Ovary (tissue), 9 donors: ENCODE data around the gene TAF11L2. TPM values are rescaled to one million over a fixed set of nuclear protein-coding genes. Genes with fewer than 3 reads are reported as not detected.
"Not testable (repeated sequence)": the region's sequence is repeated elsewhere in the genome, so short reads cannot be mapped to it uniquely, and the experiment has no call there.

Source experiments
- DNase-seq, 5 donors: peaks; one replicate each; pipeline ENCODE4 v3.0.0-alpha.2; 2019 to 2020
- H3K27ac ChIP-seq, 2 donors: fragments of 200-600 bp; one replicate each; pipeline versions ENCODE4 v1.5.1 to v1.8.0; 2019 to 2022
- H3K27me3 ChIP-seq: fragments of 200-600 bp; one replicate; pipeline ENCODE4 v1.8.0; 2022
- H3K36me3 ChIP-seq: fragments of 200-600 bp; sonication (generic); one replicate; pipeline ENCODE4 v1.5.1; 2019
- H3K4me1 ChIP-seq: one replicate; pipeline ENCODE4 v1.8.1; 2013; ENCODE audit warnings: mild to moderate bottlenecking, moderate library complexity; ENCODE audit not compliant: insufficient read depth
- H3K4me3 ChIP-seq: fragments of 200-600 bp; sonication (generic); one replicate; pipeline ENCODE4 v1.5.1; 2017
- H3K9me3 ChIP-seq, 2 donors: fragments of 200-600 bp in 1 of 2; sonication (generic) in 1 of 2; one replicate each; pipeline versions ENCODE4 v1.5.1 to v1.8.1; 2013 to 2019; ENCODE audit warnings: mild to moderate bottlenecking in 1 of 2, moderate library complexity in 1 of 2
- WGBS, 3 donors: extraction: QIAGEN DNeasy Blood & Tissue Kit in 1 of 3; methylation state at CpG; one replicate each; pipeline versions ENCODE4 v1.1.5 to v1.1.7; 2013 to 2017; 5-methylcytosine and 5-hydroxymethylcytosine counted together
- intact Hi-C, 4 donors: fragments of 100-400 bp; cut with DNase I; formaldehyde crosslinking; loops; one replicate each; pipeline versions ENCODE4 v1.11.0 to v1.15.1; 2022 to 2023
- polyA plus RNA-seq, 2 donors: library from polyadenylated mRNA; stranded (reverse); fragments of 200-250 nt in 1 of 2; fragments of 350-450 nt in 1 of 2; fragmentation: Illumina TruSeq in 1 of 2; extraction: RNeasy Lipid Tissue Mini Kit (QIAGEN cat#74804) in 1 of 2; gene quantifications; one replicate each; pipeline ENCODE4 v1.2.3, GENCODE V29; 2013 to 2014
- small RNA-seq: library from RNA; depleted of rRNA; stranded (forward); fragments of <200 nt; gene quantifications from one replicate; pipeline ENCODE3, GENCODE V24; 2016
- total RNA-seq, 7 donors: library from RNA; depleted of rRNA in 2 of 7; stranded (reverse); fragments of >200 nt in 2 of 7; fragmentation: NEBNext Ultra II Directional in 3 of 7; extraction: Animal tissue kit (Norgen Biotek cat#: 25700) in 3 of 7; gene quantifications; one replicate each; pipeline versions ENCODE4 v1.1.0 to v1.2.4, GENCODE V29; 2016 to 2023
- donor health status: DM: no; HTN: no; CAD: no; lungs with moderate emphysema.
- donor health status: DM: no; HTN: no; CAD: no.
- donor health status: Bipolar disorder and iron deficiency.
- donor health status: DM: yes; HTN: yes; CAD: no.
- donor health status: DM: no; HTN: no; CAD: no.
- donor health status: DM: yes; HTN: yes; CAD: no.

TAF11L2 gene
- total and polyA plus RNA-seq, 9 donors = not detected

GRCh38 chr5:17528369-17528768 is 30.3 kb downstream of the TAF11L2 start, which contains the start of gene TAF11L6:
TAF11L6 (plus strand) TSS chr5:17528669.
- intact Hi-C loops, H3K4me1 ChIP-seq, H3K4me3 ChIP-seq, H3K9me3 ChIP-seq, H3K27me3 ChIP-seq, DNase-seq, H3K27ac ChIP-seq, H3K36me3 ChIP-seq: not testable (repeated sequence)
- WGBS, 3 donors = no CpG with 5 or more reads among the region's 15 CpGs

Small RNAs within 50 kb of the gene (small RNA-seq; reads per million reads assigned to genes)
- not detected for gene AC106774.3

Other genes with a start within 250 kb of the TAF11L2 start
- gene TAF11L3, start 20.1 kb downstream of the TAF11L2 start, total RNA-seq = not detected
- not detected for gene TAF11L3, start 20.1 kb downstream of the TAF11L2 start, polyA plus RNA-seq
- not detected for gene TAF11L4, start 23.6 kb downstream of the TAF11L2 start, total RNA-seq
- not detected for gene TAF11L4, start 23.6 kb downstream of the TAF11L2 start, polyA plus RNA-seq
- gene TAF11L5, start 27.0 kb downstream of the TAF11L2 start, total RNA-seq = not detected
- gene TAF11L5, start 27.0 kb downstream of the TAF11L2 start, polyA plus RNA-seq = not detected
- gene TAF11L6, start 30.4 kb downstream of the TAF11L2 start, total RNA-seq = not detected
- not detected for gene TAF11L6, start 30.4 kb downstream of the TAF11L2 start, polyA plus RNA-seq
- not detected for gene TAF11L7, start 87.5 kb downstream of the TAF11L2 start, total RNA-seq
- not detected for gene TAF11L7, start 87.5 kb downstream of the TAF11L2 start, polyA plus RNA-seq
- gene TAF11L8, start 92.7 kb downstream of the TAF11L2 start, total RNA-seq = not detected
- not detected for gene TAF11L8, start 92.7 kb downstream of the TAF11L2 start, polyA plus RNA-seq
- not detected for gene TAF11L9, start 96.2 kb downstream of the TAF11L2 start, total RNA-seq
- gene TAF11L9, start 96.2 kb downstream of the TAF11L2 start, polyA plus RNA-seq = not detected
- not detected for gene TAF11L10, start 99.6 kb downstream of the TAF11L2 start, total RNA-seq
- not detected for gene TAF11L10, start 99.6 kb downstream of the TAF11L2 start, polyA plus RNA-seq
- gene TAF11L11, start 106.0 kb downstream of the TAF11L2 start, total RNA-seq = not detected
- gene TAF11L11, start 106.0 kb downstream of the TAF11L2 start, polyA plus RNA-seq = not detected
- not detected for gene TAF11L12, start 112.2 kb downstream of the TAF11L2 start, total RNA-seq
- not detected for gene TAF11L12, start 112.2 kb downstream of the TAF11L2 start, polyA plus RNA-seq
- not detected for gene TAF11L13, start 133.9 kb downstream of the TAF11L2 start, total RNA-seq
- gene TAF11L13, start 133.9 kb downstream of the TAF11L2 start, polyA plus RNA-seq = not detected
- gene TAF11L14, start 136.2 kb downstream of the TAF11L2 start, total RNA-seq = not detected
- not detected for gene TAF11L14, start 136.2 kb downstream of the TAF11L2 start, polyA plus RNA-seq